RWPE1 (cell line): ENCODE results near the gene HMG20A.
A peak's percentile ranks its signal among the peaks of the same experiment; 100 is the strongest.

Source experiments
- CTCF ChIA-PET: fragments of 350-600 bp; sonication (Branson Sonifier 250); formaldehyde crosslinking; extraction: SDS; loops from one replicate; lab custom pipeline; 2021; lab: Yijun Ruan, JAX
- POLR2A ChIA-PET: fragments of 400-600 bp; formaldehyde crosslinking; extraction: SDS; loops from one replicate; lab custom pipeline; 2020; ENCODE audit warnings: antibody characterized with exemption; ENCODE audit not compliant: low non-redundant PET; lab: Yijun Ruan, JAX
- DNase-seq: peaks from one replicate; pipeline ENCODE4 v3.0.0; 2012; ENCODE audit warnings: low spot score
- H3K27ac ChIP-seq: fragments of 450-650 bp; 2 replicates; pipeline ENCODE4 v1.5.1; 2017
- CTCF ChIP-seq: fragments of 450-650 bp; conservative IDR thresholded peaks from 2 replicates; pipeline ENCODE4 v1.5.1; 2017; ENCODE audit warnings: low read depth, mild to moderate bottlenecking

HMG20A gene

GRCh38 chr15:77440378-77440999 lies 19.8 kb downstream of the HMG20A start:
- H3K27ac ChIP-seq: no peak overlapping the region
- peak; percentile 18 for DNase-seq
- TF ChIP-seq CTCF: no peak
- CTCF ChIA-PET: interaction anchor here (0.7 kb wide), 1 partner anchor 21 kb away, joined by 3 read pairs; no protein-coding TSS in a partner anchor
- POLR2A ChIA-PET: no interaction called here

GRCh38 chr15:77446840-77447390 lies 26.2 kb downstream of the HMG20A start:
- TF ChIP-seq CTCF: no peak
- ChIA-PET CTCF (interaction anchor here (0.7 kb wide), 1 partner anchor 203 kb away, joined by 5 read pairs; no protein-coding TSS in a partner anchor), POLR2A (no interaction called here)
- H3K27ac ChIP-seq: no peak overlapping the region
- DNase-seq: no peak

- POLR2A ChIA-PET: no interaction called here
- TF ChIP-seq CTCF: no peak
- DNase-seq: no peak
- H3K27ac ChIP-seq: no peak overlapping the region
- CTCF ChIA-PET: interaction anchor here (1.0 kb wide), 1 partner anchor 89 kb away, joined by 4 read pairs; no protein-coding TSS in a partner anchor
Observed at GRCh38 chr15:77454265-77454664, 33.6 kb downstream of the HMG20A start.

- POLR2A ChIA-PET: no interaction called here
- DNase-seq: no peak
- CTCF ChIA-PET: interaction anchor here (1.0 kb wide), 1 partner anchor 88 kb away, joined by 4 read pairs; no protein-coding TSS in a partner anchor
- TF ChIP-seq CTCF: no peak
- H3K27ac ChIP-seq: no peak overlapping the region
Observed at GRCh38 chr15:77454951-77455350, 34.3 kb downstream of the HMG20A start.

- H3K27ac ChIP-seq: no peak overlapping the region
- no peak for TF ChIP-seq CTCF
- POLR2A ChIA-PET: no interaction called here
- no peak for DNase-seq
- CTCF ChIA-PET: no interaction called here
Observed at GRCh38 chr15:77455696-77456321, 35.1 kb downstream of the HMG20A start.

- no peak for TF ChIP-seq CTCF
- ChIA-PET CTCF (no interaction called here), POLR2A (no interaction called here)
Observed at GRCh38 chr15:77456746-77457145, 36.1 kb downstream of the HMG20A start.

More at GRCh38 chr15:77456746-77457145, 36.1 kb downstream of the HMG20A start:
- H3K27ac ChIP-seq: no peak overlapping the region
- no peak for DNase-seq
